Measurements from ENCODE around the gene ATF3.

DNA sequence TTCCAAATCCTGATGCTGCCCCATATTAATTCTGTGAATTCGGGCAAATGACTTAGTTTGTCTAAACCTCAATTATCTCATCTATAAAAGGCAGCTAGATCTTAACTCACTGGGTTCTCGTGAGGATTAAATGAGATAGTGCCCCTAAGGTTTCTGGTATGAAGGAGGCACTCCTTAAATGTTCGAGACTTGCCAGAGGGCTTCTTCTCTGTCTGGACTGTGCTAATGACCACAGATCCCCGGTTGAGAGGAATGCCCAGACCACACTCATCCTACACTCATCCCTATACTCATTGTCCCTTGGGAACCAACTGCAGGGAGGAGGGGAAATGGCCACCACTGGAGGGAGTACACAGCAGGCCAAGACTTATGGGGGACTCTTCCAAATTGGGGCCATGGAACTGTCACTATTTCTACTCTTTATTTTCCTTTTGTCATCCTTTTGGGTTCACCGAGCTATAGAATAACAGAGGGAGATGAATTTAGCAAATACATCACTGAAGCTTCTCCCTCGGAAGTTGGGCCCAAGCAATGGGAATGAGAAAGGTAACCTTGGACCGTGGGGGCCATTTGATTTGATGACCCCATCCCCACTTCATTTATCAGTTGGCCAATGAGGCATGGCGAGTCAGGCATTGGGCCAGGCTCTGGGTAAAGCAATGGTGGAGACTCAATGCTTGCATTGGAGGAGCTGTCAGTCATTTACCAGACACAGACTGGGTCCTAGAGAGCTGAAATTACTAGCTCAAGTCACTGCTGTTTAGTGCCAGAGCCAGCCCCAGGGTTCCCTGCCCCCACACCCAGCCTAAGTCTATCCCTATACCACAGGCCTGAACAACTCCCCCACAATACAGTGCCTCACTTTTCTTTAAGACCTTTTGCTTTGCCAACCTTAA lies 5.1 kb downstream of the ATF3 start:
- TF ChIP-seq, protein P1, sequence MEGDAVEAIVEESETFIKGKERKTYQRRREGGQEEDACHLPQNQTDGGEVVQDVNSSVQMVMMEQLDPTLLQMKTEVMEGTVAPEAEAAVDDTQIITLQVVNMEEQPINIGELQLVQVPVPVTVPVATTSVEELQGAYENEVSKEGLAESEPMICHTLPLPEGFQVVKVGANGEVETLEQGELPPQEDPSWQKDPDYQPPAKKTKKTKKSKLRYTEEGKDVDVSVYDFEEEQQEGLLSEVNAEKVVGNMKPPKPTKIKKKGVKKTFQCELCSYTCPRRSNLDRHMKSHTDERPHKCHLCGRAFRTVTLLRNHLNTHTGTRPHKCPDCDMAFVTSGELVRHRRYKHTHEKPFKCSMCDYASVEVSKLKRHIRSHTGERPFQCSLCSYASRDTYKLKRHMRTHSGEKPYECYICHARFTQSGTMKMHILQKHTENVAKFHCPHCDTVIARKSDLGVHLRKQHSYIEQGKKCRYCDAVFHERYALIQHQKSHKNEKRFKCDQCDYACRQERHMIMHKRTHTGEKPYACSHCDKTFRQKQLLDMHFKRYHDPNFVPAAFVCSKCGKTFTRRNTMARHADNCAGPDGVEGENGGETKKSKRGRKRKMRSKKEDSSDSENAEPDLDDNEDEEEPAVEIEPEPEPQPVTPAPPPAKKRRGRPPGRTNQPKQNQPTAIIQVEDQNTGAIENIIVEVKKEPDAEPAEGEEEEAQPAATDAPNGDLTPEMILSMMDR (conservative IDR thresholded peaks at IDR 0.05; ENCODE audit: low read length) = no peak
- TF ChIP-seq EZH2phosphoT487 (IDR thresholded peaks at IDR 0.05; ENCODE audit: borderline replicate concordance, low read depth, low read length) = no peak
